Nephron (organoid): ENCODE results near the gene ZMYND8.
A peak's percentile ranks its signal among the peaks of the same experiment; 100 is the strongest.

ENCODE experiments used
- H3K27ac Mint-ChIP-seq, 3 experiments: 2 replicates each; pipeline ENCODE4 v1.8.0; 2020; ENCODE audit warnings: mixed read lengths in 3 of 3, mild to moderate bottlenecking in 2 of 3, moderate library complexity in 1 of 3
- H3K27me3 Mint-ChIP-seq: 2 replicates; pipeline ENCODE4 v1.8.0; 2021; ENCODE audit warnings: low read depth, mild to moderate bottlenecking, moderate library complexity, mixed read lengths
- H3K36me3 Mint-ChIP-seq: 2 replicates; pipeline ENCODE4 v1.8.0; 2020; ENCODE audit warnings: low read depth, mixed read lengths
- H3K4me1 Mint-ChIP-seq: 2 replicates; pipeline ENCODE4 v1.8.0; 2020; ENCODE audit warnings: mixed read lengths
- H3K4me3 Mint-ChIP-seq, 3 experiments: 2 replicates each; pipeline ENCODE4 v1.8.0; 2020; ENCODE audit warnings: mild to moderate bottlenecking in 3 of 3, mixed read lengths in 3 of 3, moderate library complexity in 2 of 3
- H3K9me3 Mint-ChIP-seq: 2 replicates; pipeline ENCODE4 v1.8.0; 2020; ENCODE audit warnings: mixed read lengths
- TF ChIP-seq, protein P1 (sequence below), 3 experiments: fragments of 200-600 bp; sonication (generic); IDR thresholded peaks; one replicate each; pipeline ENCODE4 v1.5.0; 2021; ENCODE audit warnings: antibody characterized with exemption in 3 of 3; ENCODE audit not compliant: unreplicated experiment in 3 of 3

Gene ZMYND8

DNA sequence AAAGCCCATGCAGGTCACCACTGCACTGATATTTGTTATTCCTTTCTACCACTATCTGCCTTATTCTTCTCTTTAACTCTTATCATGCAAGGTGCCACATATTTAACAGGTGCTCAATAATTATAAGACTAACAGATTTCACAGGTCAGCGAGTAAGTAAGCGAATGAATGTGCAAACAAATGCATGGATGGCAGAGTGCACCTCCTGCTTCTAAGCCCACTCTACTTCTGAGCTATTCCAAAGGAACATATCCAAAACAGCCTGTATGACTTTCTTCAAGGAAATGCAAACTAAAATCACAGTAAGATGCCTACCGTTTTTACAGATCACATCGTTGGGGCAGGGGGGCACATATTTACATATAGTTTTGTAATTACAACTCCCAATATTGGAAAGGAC, 71.3 kb downstream of the ZMYND8 start:
- H3K9me3 Mint-ChIP-seq = no peaks in the 10 kb centered on the region
- TF ChIP-seq, protein P1, sequence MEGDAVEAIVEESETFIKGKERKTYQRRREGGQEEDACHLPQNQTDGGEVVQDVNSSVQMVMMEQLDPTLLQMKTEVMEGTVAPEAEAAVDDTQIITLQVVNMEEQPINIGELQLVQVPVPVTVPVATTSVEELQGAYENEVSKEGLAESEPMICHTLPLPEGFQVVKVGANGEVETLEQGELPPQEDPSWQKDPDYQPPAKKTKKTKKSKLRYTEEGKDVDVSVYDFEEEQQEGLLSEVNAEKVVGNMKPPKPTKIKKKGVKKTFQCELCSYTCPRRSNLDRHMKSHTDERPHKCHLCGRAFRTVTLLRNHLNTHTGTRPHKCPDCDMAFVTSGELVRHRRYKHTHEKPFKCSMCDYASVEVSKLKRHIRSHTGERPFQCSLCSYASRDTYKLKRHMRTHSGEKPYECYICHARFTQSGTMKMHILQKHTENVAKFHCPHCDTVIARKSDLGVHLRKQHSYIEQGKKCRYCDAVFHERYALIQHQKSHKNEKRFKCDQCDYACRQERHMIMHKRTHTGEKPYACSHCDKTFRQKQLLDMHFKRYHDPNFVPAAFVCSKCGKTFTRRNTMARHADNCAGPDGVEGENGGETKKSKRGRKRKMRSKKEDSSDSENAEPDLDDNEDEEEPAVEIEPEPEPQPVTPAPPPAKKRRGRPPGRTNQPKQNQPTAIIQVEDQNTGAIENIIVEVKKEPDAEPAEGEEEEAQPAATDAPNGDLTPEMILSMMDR (IDR thresholded peaks at IDR 0.05; ENCODE audit: unreplicated experiment in 3 of 3) = no peak
- H3K4me3 Mint-ChIP-seq = no peak overlapping the region
- H3K36me3 Mint-ChIP-seq = peaks cover 90% of the 10 kb centered on the region
- no peak overlapping the region for H3K27ac Mint-ChIP-seq
- no peaks in the 10 kb centered on the region for H3K27me3 Mint-ChIP-seq
- no peaks in the 10 kb centered on the region for H3K4me1 Mint-ChIP-seq

DNA sequence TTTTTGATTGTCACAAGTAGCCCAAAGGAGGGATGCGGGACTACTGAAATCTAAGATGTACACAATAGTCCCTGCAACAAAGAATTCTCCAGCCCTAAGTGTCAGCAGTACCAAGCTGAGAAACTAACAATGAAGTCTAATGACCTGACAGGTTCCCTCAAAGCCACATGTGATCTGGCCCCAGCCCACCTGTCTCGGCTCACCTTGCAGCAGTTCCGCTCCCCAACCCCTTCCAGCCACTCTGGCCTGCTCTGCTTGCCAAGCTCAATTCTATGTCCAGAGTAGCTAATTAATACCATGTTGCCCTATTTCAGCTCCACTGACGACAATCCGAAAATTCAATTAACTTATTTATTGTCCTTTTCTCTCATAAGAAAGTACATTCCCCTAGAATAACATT, 72.1 kb downstream of the ZMYND8 start:
- Mint-ChIP-seq H3K9me3 (no peaks in the 10 kb centered on the region), H3K4me3 (no peak overlapping the region), H3K27me3 (no peaks in the 10 kb centered on the region), H3K27ac (no peak overlapping the region), H3K36me3 (peaks cover 87% of the 10 kb centered on the region), H3K4me1 (no peaks in the 10 kb centered on the region)
- TF ChIP-seq, protein P1 (IDR thresholded peaks at IDR 0.05; ENCODE audit: unreplicated experiment in 3 of 3) = no peak

DNA sequence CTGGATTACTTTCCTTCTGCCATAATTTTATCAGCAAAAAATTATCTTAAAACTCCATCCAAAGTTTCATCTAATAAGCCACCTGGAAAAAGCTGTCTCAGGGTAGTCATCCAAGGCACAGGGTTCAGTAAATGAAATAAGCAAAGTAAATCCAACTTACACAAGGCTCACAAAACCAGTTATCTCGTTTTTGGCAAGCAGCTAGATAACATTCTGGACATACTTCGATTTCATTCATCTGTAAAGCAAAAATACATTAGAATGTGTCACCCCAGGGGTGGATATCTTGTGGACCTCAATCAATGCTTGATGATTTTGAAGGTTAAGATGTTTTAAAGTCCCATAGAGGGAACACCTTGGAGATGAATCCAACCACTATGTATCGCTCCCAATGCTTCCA, 73.1 kb downstream of the ZMYND8 start:
- H3K4me1 Mint-ChIP-seq = peaks cover 4% of the 10 kb centered on the region
- no peak overlapping the region for H3K4me3 Mint-ChIP-seq
- no peaks in the 10 kb centered on the region for H3K27me3 Mint-ChIP-seq
- TF ChIP-seq, protein P1 (IDR thresholded peaks at IDR 0.05; ENCODE audit: unreplicated experiment in 3 of 3) = no peak
- H3K9me3 Mint-ChIP-seq = no peaks in the 10 kb centered on the region
- no peak overlapping the region for H3K27ac Mint-ChIP-seq
- peaks cover 86% of the 10 kb centered on the region for H3K36me3 Mint-ChIP-seq

DNA sequence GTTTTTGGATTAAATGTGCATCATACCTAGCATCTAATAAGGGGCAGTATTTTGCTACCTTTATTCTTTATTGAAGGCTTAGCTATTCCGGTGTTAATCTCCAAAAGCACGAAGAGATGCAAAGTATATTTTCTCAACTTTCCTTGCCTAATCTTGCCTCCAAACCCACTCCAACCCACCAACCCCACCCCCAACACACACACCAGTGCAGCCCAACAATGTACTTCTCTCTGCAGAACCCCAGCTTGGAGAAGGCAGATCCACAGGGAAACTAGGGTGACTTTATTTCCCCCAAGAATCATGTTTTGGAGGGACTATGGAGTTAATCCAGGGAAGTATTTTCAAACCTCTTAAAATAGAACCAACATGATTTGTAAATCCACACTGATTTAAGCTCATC, 73.6 kb downstream of the ZMYND8 start:
- H3K27ac Mint-ChIP-seq = no peak overlapping the region
- no peaks in the 10 kb centered on the region for H3K27me3 Mint-ChIP-seq
- peaks cover 86% of the 10 kb centered on the region for H3K36me3 Mint-ChIP-seq
- peaks cover 9% of the 10 kb centered on the region for H3K4me1 Mint-ChIP-seq
- H3K9me3 Mint-ChIP-seq = no peaks in the 10 kb centered on the region
- H3K4me3 Mint-ChIP-seq = no peak overlapping the region
- TF ChIP-seq, protein P1 (IDR thresholded peaks at IDR 0.05; ENCODE audit: unreplicated experiment in 3 of 3) = no peak

DNA sequence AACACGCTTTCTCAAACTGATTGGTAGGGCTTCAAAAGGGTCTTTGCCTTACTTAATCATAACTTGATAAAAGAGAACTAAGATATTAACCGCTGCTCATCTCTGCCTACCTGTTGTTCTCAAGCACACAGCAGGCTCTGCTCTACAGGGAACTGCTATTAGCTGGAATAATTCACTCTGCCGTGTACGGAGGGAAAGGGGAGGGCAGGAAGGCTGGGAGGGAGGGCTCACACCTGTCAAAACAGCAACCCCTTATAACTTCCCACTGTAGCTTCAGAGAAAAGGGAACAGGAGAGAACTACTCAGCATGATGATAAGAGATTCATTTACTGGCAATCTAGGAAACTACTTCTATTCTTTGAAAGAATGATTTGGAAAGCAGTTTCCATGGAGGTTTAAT, 75.1 kb downstream of the ZMYND8 start:
- TF ChIP-seq, protein P1 (IDR thresholded peaks at IDR 0.05; ENCODE audit: unreplicated experiment in 3 of 3) = no peak
- Mint-ChIP-seq H3K9me3 (no peaks in the 10 kb centered on the region), H3K27ac (peak overlapping the region in 1 of 3 experiments; percentile 50), H3K4me3 (no peak overlapping the region), H3K36me3 (peaks cover 81% of the 10 kb centered on the region), H3K27me3 (no peaks in the 10 kb centered on the region), H3K4me1 (peaks cover 19% of the 10 kb centered on the region)

DNA sequence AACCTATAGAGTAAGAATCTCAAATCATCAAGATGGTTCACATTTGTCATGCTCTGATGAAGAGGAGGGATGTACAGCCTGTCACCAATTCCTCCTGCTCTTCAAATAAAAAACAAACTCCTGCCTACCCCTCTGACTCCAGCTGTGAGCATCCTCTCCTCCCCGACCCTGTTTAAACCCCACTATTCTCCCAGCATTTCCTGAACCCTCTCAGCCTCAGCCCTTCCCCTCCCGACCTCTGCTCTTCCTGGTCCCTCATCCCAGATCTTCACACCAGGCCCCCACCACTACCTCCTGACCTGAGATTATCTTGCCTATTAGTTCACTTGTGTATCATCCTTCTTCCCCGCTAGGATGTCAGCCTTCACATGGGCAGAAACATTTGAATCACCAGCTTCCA, 75.8 kb downstream of the ZMYND8 start:
- Mint-ChIP-seq H3K4me1 (peaks cover 23% of the 10 kb centered on the region), H3K27ac (peak overlapping the region in 1 of 3 experiments; percentile 25), H3K9me3 (no peaks in the 10 kb centered on the region), H3K36me3 (peaks cover 85% of the 10 kb centered on the region), H3K4me3 (no peak overlapping the region), H3K27me3 (no peaks in the 10 kb centered on the region)
- TF ChIP-seq, protein P1 (IDR thresholded peaks at IDR 0.05; ENCODE audit: unreplicated experiment in 3 of 3) = no peak
